ENCODE measurements around the gene RTN4RL2. TPM values are rescaled to one million over a fixed set of nuclear protein-coding genes. Genes with fewer than 3 reads are reported as not detected.

RTN4RL2 gene
- polyA plus RNA-seq, 3 donors, result 0.40 to 0.53 (median 0.44) TPM

- Mint-ChIP-seq H3K36me3 (no peaks in the 10 kb centered on the region), H3K4me1 (peaks cover 48% of the 10 kb centered on the region), H3K4me3 (peak overlapping the region; percentile 68 to 71), H3K27ac (peak overlapping the region; percentile 90 to 98 (median 94)), H3K27me3 (ENCODE audit: low read depth in 3 of 3) (peaks cover 2% of the 10 kb centered on the region in 3 donors), H3K9me3 (no peaks in the 10 kb centered on the region)
- TF ChIP-seq, protein P1, sequence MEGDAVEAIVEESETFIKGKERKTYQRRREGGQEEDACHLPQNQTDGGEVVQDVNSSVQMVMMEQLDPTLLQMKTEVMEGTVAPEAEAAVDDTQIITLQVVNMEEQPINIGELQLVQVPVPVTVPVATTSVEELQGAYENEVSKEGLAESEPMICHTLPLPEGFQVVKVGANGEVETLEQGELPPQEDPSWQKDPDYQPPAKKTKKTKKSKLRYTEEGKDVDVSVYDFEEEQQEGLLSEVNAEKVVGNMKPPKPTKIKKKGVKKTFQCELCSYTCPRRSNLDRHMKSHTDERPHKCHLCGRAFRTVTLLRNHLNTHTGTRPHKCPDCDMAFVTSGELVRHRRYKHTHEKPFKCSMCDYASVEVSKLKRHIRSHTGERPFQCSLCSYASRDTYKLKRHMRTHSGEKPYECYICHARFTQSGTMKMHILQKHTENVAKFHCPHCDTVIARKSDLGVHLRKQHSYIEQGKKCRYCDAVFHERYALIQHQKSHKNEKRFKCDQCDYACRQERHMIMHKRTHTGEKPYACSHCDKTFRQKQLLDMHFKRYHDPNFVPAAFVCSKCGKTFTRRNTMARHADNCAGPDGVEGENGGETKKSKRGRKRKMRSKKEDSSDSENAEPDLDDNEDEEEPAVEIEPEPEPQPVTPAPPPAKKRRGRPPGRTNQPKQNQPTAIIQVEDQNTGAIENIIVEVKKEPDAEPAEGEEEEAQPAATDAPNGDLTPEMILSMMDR (IDR thresholded peaks at IDR 0.05), result no peak
- Histone ChIP-seq H3K9ac (ENCODE audit: insufficient read depth, low read length, poor library complexity, severe bottlenecking) (peak overlapping the region; percentile 54), H3K79me2 (ENCODE audit: insufficient read depth, low read length) (no peaks in the 10 kb centered on the region), H3K27me3 (ENCODE audit: control insufficient read depth in 2 of 2, insufficient read depth in 2 of 2, low read length in 2 of 2) (no peaks in the 10 kb centered on the region), H3K9me3 (replicated peaks in 1 of 2; ENCODE audit: control insufficient read depth in 1 of 2, insufficient read depth in 1 of 2, low read length in 2 of 2) (no peaks in the 10 kb centered on the region), H3K27ac (ENCODE audit: low read depth in 1 of 2, low read length in 2 of 2) (peak overlapping the region; percentile 74 to 89), H3K4me2 (replicated peaks; ENCODE audit: extremely low read depth, low read length, poor library complexity, severe bottlenecking) (peak overlapping the region; percentile 22), H3K36me3 (replicated peaks in 1 of 2; ENCODE audit: control insufficient read depth in 1 of 2, insufficient read depth in 2 of 2, low read length in 2 of 2) (no peaks in the 10 kb centered on the region), H3K4me1 (ENCODE audit: control insufficient read depth in 1 of 2, insufficient read depth in 2 of 2, low read length in 2 of 2) (peaks cover 48 to 53% of the 10 kb centered on the region in 2 donors), H3K4me3 (replicated peaks in 1 of 3; ENCODE audit: low read depth in 2 of 3, low read length in 3 of 3) (peak overlapping the region in 1 of 3 experiments; percentile 27), H4K20me1 (ENCODE audit: insufficient read depth, low read length) (no peaks in the 10 kb centered on the region), H2AFZ (ENCODE audit: insufficient read depth, low read depth, low read length, poor library complexity, severe bottlenecking) (no peak overlapping the region)
- DNase-seq, result peak; percentile 79 to 96 (median 83)
- intact Hi-C loops (cut with micrococcal nuclease), result no loop called here
- 0% methylated on average over 7 of the region's 7 CpGs for WGBS (ENCODE audit: insufficient coverage)
Measured at GRCh38 chr11:57432714-57433163, 27.6 kb upstream of the RTN4RL2 start.

DNA sequence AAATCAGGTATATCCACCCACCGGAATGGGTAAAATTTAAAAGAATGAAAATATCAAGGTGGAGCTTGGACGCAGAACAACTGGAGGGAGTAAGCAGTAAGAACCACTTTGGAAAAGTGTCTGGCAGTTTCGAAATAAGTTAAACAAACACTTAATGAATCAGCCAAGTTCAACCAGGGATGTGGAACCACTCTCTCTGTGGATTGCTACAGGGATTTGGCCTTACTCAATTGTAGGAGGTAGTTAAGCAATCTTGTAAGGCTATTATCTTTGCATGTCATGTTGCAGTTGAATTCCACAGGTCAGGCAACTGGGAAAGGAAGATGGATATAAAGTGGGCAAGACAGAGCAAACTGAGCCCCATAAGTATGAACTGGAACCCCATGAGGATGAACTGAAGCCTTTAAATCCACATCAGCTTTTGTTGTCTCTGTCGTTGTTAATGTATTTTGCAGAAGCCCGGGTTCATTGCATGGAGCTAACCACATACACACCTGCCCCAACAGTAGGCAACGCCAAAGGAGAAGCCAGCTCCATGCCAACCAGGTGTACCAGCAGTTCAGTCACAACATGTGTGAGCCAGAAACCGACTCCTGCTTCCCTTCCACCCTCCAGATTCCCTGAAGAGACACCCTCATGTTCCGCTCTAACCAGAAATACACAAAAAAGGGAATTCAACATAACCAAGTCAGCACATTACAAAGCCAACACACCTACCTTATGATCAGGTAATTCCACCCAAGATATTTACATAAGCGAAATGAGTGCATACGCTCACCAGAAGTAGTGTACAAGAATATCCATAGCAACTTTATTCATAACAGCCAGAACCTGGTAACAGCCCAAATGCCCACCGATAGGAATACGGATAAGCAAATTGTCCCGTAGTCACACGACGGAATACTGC is 25.4 kb upstream of the RTN4RL2 start:
- Histone ChIP-seq H3K27me3 (ENCODE audit: control insufficient read depth in 2 of 2, insufficient read depth in 2 of 2, low read length in 2 of 2) (no peaks in the 10 kb centered on the region), H3K36me3 (replicated peaks in 1 of 2; ENCODE audit: control insufficient read depth in 1 of 2, insufficient read depth in 2 of 2, low read length in 2 of 2) (no peaks in the 10 kb centered on the region), H3K79me2 (ENCODE audit: insufficient read depth, low read length) (no peaks in the 10 kb centered on the region), H3K27ac (ENCODE audit: low read depth in 1 of 2, low read length in 2 of 2) (peak overlapping the region in 1 of 2 donors; percentile 76), H3K4me1 (ENCODE audit: control insufficient read depth in 1 of 2, insufficient read depth in 2 of 2, low read length in 2 of 2) (peaks cover 49% of the 10 kb centered on the region in 2 donors), H3K9ac (ENCODE audit: insufficient read depth, low read length, poor library complexity, severe bottlenecking) (no peak overlapping the region), H2AFZ (ENCODE audit: insufficient read depth, low read depth, low read length, poor library complexity, severe bottlenecking) (no peak overlapping the region), H3K9me3 (replicated peaks in 1 of 2; ENCODE audit: control insufficient read depth in 1 of 2, insufficient read depth in 1 of 2, low read length in 2 of 2) (no peaks in the 10 kb centered on the region), H3K4me2 (replicated peaks; ENCODE audit: extremely low read depth, low read length, poor library complexity, severe bottlenecking) (peak overlapping the region; percentile 35), H3K4me3 (replicated peaks in 1 of 3; ENCODE audit: low read depth in 2 of 3, low read length in 3 of 3) (peak overlapping the region in 1 of 3 experiments; percentile 17), H4K20me1 (ENCODE audit: insufficient read depth, low read length) (no peaks in the 10 kb centered on the region)
- Mint-ChIP-seq H3K27me3 (ENCODE audit: low read depth in 3 of 3) (peaks cover 0 to 5% (median 5%) of the 10 kb centered on the region in 3 donors), H3K27ac (peak overlapping the region; percentile 74 to 88 (median 80)), H3K4me3 (peak overlapping the region in 1 of 2 donors; percentile 4), H3K4me1 (peaks cover 50% of the 10 kb centered on the region), H3K9me3 (peaks cover 0 to 5% (median 0%) of the 10 kb centered on the region in 7 donors), H3K36me3 (no peaks in the 10 kb centered on the region)
- 60% methylated on average over 6 of the region's 15 CpGs for WGBS (ENCODE audit: insufficient coverage)
- DNase-seq, result peak; percentile 79 to 96 (median 93)
- TF ChIP-seq, protein P1 (IDR thresholded peaks at IDR 0.05), result no peak
- intact Hi-C loops (cut with micrococcal nuclease), result loop anchor here in 1 of 2 donors (1.0 kb wide), 1 partner anchor 10 kb away; no protein-coding TSS in a partner anchor

All from CD14-positive monocyte (primary cell).